Spleen (tissue), 7 donors: ENCODE results near the gene CACNA2D1.

Experiments used
- CTCF ChIP-seq, 11 experiments: fragments of 200-600 bp in 7 of 11; fragments of 450-650 bp in 4 of 11; sonication (generic) in 4 of 11; IDR thresholded peaks in 8 of 11; conservative IDR thresholded peaks in 3 of 11; 1 replicate in 7 of 11; 2 replicates in 4 of 11; pipeline versions ENCODE4 v1.4.0 to v1.8.0; 2016 to 2021; ENCODE audit warnings: antibody characterized with exemption in 11 of 11, inconsistent platforms in 4 of 11, mild to moderate bottlenecking in 1 of 11
- POLR2A ChIP-seq, 3 donors: fragments of 450-650 bp; IDR thresholded peaks; one replicate each; pipeline ENCODE4 v1.5.1; 2017; ENCODE audit warnings: antibody characterized with exemption in 3 of 3, mild to moderate bottlenecking in 1 of 3
- POLR2AphosphoS5 ChIP-seq, 3 donors: sonication (generic); formaldehyde crosslinking; IDR thresholded peaks; one replicate each; pipeline ENCODE4 v1.5.1; 2017; ENCODE audit warnings: antibody characterized with exemption in 3 of 3
- donor health status: DM: no; HTN: no; CAD: no; lungs with moderate emphysema.
- donor health status: DM: no; HTN: no; CAD: no.
- donor health status: DM: no; HTN: no; CAD: no.

GRCh38 chr7:82323806-82324205, 119.8 kb downstream of the CACNA2D1 start:
- no peak for TF ChIP-seq CTCF (IDR thresholded peaks at IDR 0.05 in 8 of 11, conservative IDR thresholded peaks at IDR 0.05 in 3 of 11)
- no peak for TF ChIP-seq POLR2AphosphoS5 (IDR thresholded peaks at IDR 0.05)
- TF ChIP-seq POLR2A (IDR thresholded peaks at IDR 0.05), result no peak
